Activated CD8-positive, alpha-beta T cell treated with anti-CD3 and anti-CD28 coated beads for 36 hours (primary cell): ENCODE results near the gene ADARB1. TPM values are rescaled to one million over a fixed set of nuclear protein-coding genes. Genes with fewer than 3 reads are reported as not detected.

Experiments
- ATAC-seq: fragments of 200-7000 bp; cut with Tn5 transposase; one replicate; pipeline ENCODE4 v1.10.0; 2021; ENCODE audit warnings: mild to moderate bottlenecking, moderate library complexity
- CTCF ChIA-PET: fragments of 350-600 bp; sonication (Branson Sonifier 250); formaldehyde crosslinking; loops from one replicate; lab custom pipeline; 2021; ENCODE audit warnings: antibody characterized with exemption; lab: Charles Lee
- POLR2A ChIA-PET: fragments of 350-600 bp; sonication (Branson Sonifier 250); formaldehyde crosslinking; loops from one replicate; lab custom pipeline; 2021; ENCODE audit warnings: antibody characterized with exemption; lab: Charles Lee
- DNase-seq: peaks from one replicate; pipeline ENCODE4 v3.0.0-alpha.2; 2020
- H3K27ac Mint-ChIP-seq: one replicate; pipeline ENCODE4 v1.8.0; 2021; ENCODE audit warnings: mild to moderate bottlenecking, mixed read lengths
- H3K27me3 Mint-ChIP-seq: one replicate; pipeline ENCODE4 v1.8.0; 2021; ENCODE audit warnings: mixed read lengths
- H3K36me3 Mint-ChIP-seq: one replicate; pipeline ENCODE4 v1.8.0; 2021; ENCODE audit warnings: low read depth, mixed read lengths
- H3K4me1 Mint-ChIP-seq: one replicate; pipeline ENCODE4 v1.8.0; 2021; ENCODE audit warnings: low read depth, mixed read lengths
- H3K4me3 Mint-ChIP-seq: one replicate; pipeline ENCODE4 v1.8.0; 2021; ENCODE audit warnings: mild to moderate bottlenecking, moderate library complexity, mixed read lengths
- H3K9me3 Mint-ChIP-seq: one replicate; pipeline ENCODE4 v1.8.0; 2021; ENCODE audit warnings: mixed read lengths
- intact Hi-C: fragments of 100-400 bp; cut with micrococcal nuclease; formaldehyde crosslinking; loops from one replicate; pipeline ENCODE4 v1.10.0; 2022
- total RNA-seq, 2 experiments: library from RNA; stranded (reverse); gene quantifications; one replicate each; pipeline ENCODE4 v1.2.3, GENCODE V29; 2021
- TF ChIP-seq, protein P1 (sequence below): fragments of 200-600 bp; IDR thresholded peaks from one replicate; pipeline ENCODE4 v1.8.0; 2022; ENCODE audit warnings: antibody characterized with exemption, mild to moderate bottlenecking

ADARB1 gene
- total RNA-seq, 2 experiments from 2014 or later: 36.2 to 37.1 TPM

DNA sequence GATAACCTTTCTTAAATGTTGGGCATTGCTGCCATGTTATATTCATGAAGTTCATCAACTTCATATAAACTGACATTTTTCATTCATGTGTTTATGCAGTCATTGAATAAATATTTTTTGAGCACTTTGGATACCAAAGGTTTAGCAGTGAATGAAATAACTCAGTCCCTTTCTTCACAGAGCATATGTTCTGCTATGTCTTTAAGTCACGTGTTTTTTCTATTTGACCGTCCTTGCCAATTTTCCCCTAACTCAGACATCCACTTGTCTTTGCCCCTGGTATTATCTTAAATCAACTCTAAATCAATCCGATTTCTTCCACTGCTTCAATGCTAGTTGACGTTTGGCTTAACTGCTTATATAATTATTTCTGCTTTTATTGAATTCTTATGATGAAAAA is 16.6 kb downstream of the ADARB1 start:
- TF ChIP-seq, protein P1, sequence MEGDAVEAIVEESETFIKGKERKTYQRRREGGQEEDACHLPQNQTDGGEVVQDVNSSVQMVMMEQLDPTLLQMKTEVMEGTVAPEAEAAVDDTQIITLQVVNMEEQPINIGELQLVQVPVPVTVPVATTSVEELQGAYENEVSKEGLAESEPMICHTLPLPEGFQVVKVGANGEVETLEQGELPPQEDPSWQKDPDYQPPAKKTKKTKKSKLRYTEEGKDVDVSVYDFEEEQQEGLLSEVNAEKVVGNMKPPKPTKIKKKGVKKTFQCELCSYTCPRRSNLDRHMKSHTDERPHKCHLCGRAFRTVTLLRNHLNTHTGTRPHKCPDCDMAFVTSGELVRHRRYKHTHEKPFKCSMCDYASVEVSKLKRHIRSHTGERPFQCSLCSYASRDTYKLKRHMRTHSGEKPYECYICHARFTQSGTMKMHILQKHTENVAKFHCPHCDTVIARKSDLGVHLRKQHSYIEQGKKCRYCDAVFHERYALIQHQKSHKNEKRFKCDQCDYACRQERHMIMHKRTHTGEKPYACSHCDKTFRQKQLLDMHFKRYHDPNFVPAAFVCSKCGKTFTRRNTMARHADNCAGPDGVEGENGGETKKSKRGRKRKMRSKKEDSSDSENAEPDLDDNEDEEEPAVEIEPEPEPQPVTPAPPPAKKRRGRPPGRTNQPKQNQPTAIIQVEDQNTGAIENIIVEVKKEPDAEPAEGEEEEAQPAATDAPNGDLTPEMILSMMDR: no peak
- no peaks in the 10 kb centered on the region for H3K9me3 Mint-ChIP-seq
- no peak overlapping the region for H3K27ac Mint-ChIP-seq
- intact Hi-C loops: no loop called here
- no peaks in the 10 kb centered on the region for H3K27me3 Mint-ChIP-seq
- ChIA-PET CTCF (interaction anchor here (0.7 to 3.2 kb wide), 4 partner anchors 9 to 47 kb away, joined by 3 to 10 read pairs (median 4); no protein-coding TSS in a partner anchor), POLR2A (no interaction called here)
- peaks cover 5% of the 10 kb centered on the region for H3K36me3 Mint-ChIP-seq
- H3K4me3 Mint-ChIP-seq: no peak overlapping the region
- H3K4me1 Mint-ChIP-seq: peaks cover 61% of the 10 kb centered on the region
- no peak for DNase-seq
- ATAC-seq: no peak

GRCh38 chr21:45091550-45092322 is 17.4 kb downstream of the ADARB1 start:
- Mint-ChIP-seq H3K27me3 (no peaks in the 10 kb centered on the region), H3K4me3 (no peak overlapping the region), H3K4me1 (peaks cover 56% of the 10 kb centered on the region), H3K27ac (no peak overlapping the region), H3K36me3 (peaks cover 5% of the 10 kb centered on the region), H3K9me3 (no peaks in the 10 kb centered on the region)
- intact Hi-C loops: no loop called here
- ChIA-PET POLR2A (no interaction called here), CTCF (interaction anchor here (1.1 to 3.2 kb wide), 2 partner anchors 8 to 46 kb away, joined by 4 to 10 read pairs; no protein-coding TSS in a partner anchor)
- ATAC-seq (no peak), DNase-seq (no peak)
- TF ChIP-seq, protein P1: no peak

DNA sequence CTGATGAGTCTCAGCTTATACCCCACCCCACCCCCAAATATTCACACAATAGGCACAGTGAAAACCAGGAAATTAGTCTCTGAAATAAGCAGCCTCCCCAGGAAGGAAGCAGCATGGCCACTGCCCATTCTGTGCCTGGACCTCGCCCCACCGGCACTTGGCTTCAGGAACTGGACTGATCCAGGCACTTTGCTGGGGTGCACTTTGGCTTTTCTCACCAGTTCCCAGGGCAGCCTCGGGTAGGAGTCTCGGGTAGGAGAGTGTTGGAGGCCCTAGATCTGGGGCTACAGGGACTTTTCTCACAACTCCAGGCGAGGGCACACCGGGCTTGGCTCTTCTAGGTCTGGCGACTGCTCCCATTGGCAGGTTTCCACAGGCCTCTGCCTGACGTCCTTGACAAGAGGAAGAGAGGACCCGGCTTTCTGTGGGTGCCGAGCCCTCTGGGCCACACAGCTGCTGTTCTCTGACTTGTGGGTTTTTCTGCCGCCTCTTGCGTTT is 18.7 kb downstream of the ADARB1 start:
- ATAC-seq: peak; percentile 27
- H3K36me3 Mint-ChIP-seq: no peaks in the 10 kb centered on the region

DNA sequence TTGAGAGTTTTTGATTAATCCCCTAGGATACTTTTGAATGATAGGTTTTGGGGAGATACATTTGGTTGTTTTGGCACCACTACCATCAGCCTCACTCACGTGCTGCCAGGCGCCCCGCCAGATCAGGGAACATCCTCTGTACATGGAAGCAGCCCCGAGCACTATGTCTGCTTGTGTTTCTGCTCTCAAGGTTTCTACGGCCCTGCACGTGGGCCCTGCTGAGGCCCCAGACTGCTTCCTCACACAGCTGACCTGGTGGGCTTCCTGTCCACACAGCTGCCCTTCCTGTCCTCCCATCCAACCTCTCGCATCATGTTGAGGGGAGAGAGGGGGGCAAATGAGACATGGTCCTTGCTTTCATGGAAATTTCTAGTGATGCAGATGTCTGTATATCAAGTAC is 20.0 kb downstream of the ADARB1 start:
- Mint-ChIP-seq H3K9me3 (no peaks in the 10 kb centered on the region), H3K27ac (no peak overlapping the region), H3K27me3 (no peaks in the 10 kb centered on the region), H3K4me1 (peaks cover 34% of the 10 kb centered on the region), H3K36me3 (no peaks in the 10 kb centered on the region), H3K4me3 (no peak overlapping the region)
- intact Hi-C loops: no loop called here
- ATAC-seq (no peak), DNase-seq (no peak)
- TF ChIP-seq, protein P1: no peak
- POLR2A ChIA-PET: no interaction called here
- CTCF ChIA-PET: interaction anchor here (1.7 kb wide), 1 partner anchor 11 kb away, joined by 6 read pairs; no protein-coding TSS in a partner anchor

More for the DNA sequence above, 18.7 kb downstream of the ADARB1 start:
- POLR2A ChIA-PET: no interaction called here
- CTCF ChIA-PET: no interaction called here
- H3K4me3 Mint-ChIP-seq: no peak overlapping the region
- H3K9me3 Mint-ChIP-seq: no peaks in the 10 kb centered on the region
- H3K27ac Mint-ChIP-seq: no peak overlapping the region
- intact Hi-C loops: no loop called here
- no peaks in the 10 kb centered on the region for H3K27me3 Mint-ChIP-seq
- peaks cover 43% of the 10 kb centered on the region for H3K4me1 Mint-ChIP-seq
- TF ChIP-seq, protein P1: no peak
- no peak for DNase-seq

DNA sequence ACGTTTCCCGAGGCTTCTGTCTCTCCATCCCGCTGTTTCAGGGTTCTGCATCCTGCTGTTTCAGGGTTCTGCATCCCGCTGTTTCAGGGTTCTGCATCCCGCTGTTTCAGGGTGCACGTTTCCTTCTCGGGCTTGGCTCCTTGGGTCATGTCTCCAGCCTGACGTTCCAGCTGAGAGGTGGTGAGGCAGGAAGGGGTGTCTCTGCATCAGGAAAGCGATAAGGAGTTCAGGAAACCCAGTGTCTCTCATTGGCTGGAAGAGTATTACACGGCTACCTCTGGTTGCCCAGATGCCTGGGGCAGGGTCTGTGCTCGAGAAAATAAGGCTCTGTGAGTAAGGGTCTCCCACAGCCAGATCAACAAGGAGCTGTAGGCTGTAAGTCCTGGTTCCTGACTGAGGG is 21.1 kb downstream of the ADARB1 start:
- Mint-ChIP-seq H3K27me3 (no peaks in the 10 kb centered on the region), H3K27ac (no peak overlapping the region), H3K4me1 (peaks cover 31% of the 10 kb centered on the region), H3K9me3 (no peaks in the 10 kb centered on the region), H3K4me3 (no peak overlapping the region), H3K36me3 (no peaks in the 10 kb centered on the region)
- POLR2A ChIA-PET: no interaction called here
- CTCF ChIA-PET: interaction anchor here (0.9 to 6.0 kb wide), 4 partner anchors 10 to 42 kb away, joined by 6 to 42 read pairs (median 20); no protein-coding TSS in a partner anchor
- no peak for DNase-seq
- TF ChIP-seq, protein P1: no peak
- no peak for ATAC-seq
- intact Hi-C loops: no loop called here
